HG03280 (cell line): ENCODE results near the gene TMEM119.
"Not testable (repeated sequence)": the region's sequence is repeated elsewhere in the genome, so short reads cannot be mapped to it uniquely, and the experiment has no call there.

Experiments
- ATAC-seq: cut with Tn5 transposase; IDR thresholded peaks from one replicate; pipeline ENCODE4 v1.9.1; 2021; ENCODE audit warnings: mild to moderate bottlenecking, moderate library complexity; ENCODE audit not compliant: unreplicated experiment

TMEM119 gene

DNA sequence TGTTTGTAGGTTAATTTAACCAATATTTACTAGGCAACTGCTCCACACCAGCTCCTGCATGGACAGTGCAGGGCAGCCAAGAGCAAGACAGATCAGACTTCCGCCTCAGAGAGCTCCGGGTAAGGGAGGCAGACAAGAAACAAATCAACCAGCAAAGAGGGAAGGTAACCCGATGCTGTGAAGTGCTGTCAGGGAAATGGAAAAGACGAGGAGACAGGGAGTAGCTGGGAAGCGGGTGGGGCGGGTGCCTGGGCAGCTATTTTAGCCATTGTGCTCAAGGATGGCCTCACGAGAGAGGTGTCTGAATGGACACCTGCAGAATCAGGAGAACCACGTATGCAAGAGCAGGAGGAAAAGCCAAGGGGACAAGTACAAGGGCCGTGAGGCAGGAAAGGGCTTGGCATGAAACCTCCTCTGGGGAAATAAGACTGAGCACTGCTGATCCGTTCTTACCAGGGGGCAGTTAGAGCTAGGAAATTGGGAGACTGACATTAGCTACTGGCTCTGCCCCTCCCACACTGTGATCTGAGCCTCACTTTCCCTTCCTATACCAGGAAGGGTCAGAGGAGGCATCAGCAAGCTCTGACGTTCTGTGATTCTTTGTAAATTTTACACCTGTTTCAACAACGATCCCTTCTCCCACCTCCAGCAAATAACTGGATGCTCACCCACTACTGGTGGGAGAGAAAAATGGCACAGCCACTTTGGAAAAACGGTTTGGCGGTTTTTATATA, 6.5 kb upstream of the TMEM119 start:
- no peak for ATAC-seq

DNA sequence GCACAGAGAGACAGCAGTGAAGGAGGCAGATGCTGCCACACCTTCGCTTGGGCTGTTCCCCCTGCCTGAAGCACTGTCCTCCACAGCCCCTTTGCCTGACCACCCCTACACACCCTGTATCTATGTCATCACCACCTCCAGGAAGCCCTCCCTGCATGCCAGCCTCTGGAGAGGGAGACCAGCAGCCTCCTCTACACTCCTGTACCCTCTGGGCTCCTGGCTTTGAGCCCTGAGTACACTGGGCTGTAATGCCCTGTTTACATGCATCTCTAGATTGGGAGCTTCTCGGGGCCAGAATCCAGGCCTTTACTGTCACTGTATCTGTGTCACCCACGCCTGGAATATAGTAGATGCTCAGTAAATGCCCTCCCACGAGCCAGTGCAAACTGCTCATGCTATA, 5.9 kb upstream of the TMEM119 start:
- ATAC-seq: no peak

DNA sequence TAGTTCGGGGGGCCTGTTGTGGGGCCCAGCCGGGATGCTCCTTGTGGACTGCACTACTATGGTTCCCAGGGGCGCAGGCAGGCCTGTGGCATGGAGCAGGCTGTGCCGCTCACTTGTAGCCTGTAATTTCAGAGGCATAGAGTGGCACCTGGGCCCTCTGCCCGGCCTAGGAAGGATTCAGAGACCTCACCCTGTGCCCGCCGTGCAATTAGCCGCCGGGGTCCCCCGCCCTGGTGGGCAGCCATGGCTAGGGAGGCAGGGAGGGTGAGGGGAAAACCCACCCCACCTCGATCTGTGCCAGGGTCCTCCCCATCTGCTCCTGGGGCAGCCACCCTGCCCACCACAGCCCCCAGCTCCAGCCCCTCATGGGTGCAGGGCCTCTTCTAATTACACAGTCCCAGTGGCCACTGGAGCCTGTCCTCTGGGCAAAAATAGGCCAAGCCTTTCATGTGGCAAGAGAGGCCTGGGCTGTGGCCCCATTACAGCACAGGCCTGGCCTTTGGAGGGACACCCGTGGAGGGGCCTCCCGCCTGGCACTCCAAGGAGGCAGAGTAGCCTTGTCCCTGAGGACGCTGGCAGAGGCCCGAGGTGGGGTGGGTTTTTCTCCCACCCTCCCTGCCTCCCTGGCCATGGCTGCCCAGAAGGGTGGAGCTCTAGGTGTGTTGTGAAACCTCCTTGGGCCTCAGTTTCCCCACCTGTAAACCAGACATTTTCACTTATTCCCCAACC, 5.3 kb upstream of the TMEM119 start:
- ATAC-seq: no peak

DNA sequence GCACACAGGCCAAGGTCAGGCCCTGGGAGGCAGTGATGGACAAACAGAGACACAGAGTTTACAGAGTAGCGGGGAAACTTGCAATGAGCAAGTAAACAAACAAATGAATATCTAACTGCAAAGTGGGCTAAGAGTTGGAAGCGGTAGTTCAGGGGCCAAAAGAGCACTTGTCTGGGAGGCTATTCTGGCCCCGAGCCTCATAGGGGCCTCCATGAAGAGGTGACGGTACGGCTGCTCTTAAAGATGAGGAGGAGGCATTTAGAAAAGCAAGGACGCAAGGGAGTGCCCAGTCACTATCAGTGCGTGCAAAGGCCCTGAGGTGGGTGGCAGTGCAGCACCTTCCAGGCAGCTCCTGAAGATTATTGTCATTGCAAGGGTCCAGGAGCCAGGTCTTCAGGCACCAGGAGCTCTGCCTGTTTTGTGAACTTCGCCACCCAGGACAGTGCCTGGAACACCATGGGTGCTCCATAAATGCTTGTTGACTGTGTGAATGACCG, 4.4 kb upstream of the TMEM119 start:
- no peak for ATAC-seq

DNA sequence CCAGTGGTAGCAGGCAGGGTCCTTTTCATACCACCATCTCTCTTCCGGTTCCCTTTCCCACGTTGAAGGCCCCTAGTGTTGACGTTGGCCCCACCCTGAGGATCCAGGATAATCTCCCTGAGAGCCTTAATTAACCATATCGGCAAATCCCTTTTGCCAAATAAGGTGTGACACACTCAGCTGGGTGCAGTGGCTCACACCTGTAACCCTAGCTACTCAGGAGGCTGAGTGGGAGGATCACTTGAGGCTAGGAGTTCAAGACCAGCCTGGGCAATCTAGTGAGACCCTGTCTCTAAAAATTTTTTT, 2.8 kb upstream of the TMEM119 start:
- ATAC-seq: no peak

DNA sequence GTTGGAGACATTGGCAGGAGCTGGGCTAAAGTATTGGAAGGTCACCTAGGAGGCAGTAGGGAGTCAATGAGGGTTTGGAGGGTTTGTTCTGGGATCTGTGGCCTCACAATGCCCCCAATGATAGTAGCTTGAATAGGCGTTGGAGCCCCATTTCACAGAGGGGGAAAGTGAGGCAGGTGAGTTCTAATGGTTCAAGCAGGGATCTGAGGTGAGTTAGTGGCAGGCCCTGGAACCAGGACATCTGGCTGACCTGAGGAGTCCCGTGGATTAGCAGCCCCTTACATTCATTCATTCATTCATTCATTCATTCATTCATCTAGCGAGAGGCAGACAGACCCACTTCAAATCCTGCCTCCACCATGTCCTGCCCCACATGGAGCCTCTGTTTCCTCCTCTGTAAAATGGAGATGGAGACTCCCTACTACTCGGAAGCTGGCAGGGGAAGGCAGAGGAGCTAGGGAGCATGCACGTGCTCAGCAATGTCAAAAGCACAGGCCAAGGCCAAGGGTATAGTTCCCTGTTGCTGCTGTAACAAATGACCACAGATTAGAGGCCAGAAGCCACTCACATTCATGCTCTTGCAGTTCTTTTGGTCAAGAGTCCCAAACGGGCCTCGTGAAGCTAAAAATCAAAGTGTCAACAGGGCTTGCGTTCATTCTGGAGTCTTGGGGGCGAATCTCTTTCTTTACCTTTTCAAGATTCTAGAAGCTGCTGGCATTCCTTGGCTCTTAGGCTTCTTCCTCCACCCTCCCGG, 2.2 kb upstream of the TMEM119 start:
- ATAC-seq: no peak

DNA sequence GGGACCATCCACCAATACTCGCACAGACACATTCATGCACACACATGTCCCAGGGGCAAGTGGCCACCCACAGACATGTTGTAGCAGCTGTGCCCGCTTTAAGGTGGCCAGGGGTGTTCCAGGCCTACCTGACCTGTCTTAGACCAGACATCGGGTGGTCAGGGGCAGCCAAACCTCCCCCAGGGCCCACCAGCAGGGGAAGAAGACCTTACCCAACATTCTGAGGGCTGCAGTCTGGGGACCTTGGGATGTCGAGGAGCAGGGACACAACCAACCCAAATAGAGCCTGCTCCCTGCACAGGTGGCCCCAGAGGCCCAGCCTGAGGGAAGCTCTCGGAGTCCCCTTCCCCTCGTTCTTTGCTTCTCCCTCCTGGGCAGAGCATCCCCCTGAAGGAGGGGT, 1.7 kb upstream of the TMEM119 start:
- ATAC-seq: no peak

DNA sequence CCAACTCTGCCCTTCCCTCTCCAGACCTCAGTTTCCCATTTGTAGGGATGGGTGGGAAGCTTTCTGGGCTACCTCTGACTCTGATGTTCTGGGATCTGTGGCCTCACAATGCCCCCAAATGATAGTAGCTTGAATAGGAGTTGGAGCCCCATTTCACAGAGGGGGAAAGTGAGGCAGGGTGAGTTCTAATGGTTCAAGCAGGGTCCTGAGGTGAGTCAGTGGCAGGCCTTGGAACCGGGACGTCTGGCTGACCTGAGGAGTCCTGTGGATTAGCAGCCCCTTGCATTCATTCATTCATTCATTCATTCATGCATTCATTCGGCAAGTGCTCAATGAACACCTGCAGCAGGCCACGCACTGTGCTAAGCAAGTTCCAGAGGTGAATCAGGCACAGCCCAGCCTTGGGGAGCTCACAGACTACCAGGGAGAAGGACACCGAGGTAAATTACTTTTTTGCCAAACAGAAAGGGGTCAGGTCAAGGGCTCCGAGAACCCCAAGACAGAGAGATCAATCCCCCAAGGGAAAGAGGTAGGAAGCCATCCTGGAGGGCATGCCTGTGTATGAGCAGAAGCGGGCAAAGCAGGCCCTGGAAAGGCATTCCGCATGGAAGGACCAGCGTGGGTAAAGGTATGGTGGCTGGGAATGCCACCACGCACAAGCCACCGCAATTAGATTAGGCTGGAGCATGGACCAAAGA, 818 bp upstream of the TMEM119 start:
- no peak for ATAC-seq

DNA sequence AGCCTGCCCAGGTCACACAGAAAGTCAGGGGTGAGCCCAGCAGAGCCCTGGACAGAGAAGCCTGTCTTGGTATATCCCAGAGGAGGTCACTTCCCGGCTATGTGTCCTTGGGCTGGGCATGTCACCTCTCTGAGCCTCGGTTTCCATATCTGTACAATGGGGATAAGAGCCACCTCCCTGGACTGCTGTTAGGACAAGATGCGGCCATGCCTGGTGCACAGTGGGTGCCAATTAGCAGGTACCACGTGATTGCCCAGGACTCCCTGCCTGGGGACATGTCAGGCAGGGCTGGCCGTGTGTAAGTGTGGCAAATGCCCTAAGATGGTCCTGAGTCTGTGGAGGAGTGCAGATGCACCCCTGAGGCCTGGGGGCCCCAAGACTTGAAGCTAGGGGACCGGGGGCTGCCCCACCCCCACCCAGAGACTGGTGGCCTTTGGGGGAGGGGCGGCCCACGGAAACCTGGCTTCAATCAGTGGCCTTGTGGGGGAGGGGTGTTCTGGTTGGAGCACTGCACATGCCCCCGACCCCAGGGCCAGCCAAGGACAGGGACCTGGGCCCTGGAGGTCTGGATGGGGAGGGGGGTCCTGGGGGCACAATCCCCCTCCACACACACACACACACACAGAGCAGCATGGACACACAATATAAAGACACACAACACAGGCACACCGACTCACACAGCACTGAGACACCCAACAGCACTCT, 878 bp downstream of the TMEM119 start:
- ATAC-seq: no peak

DNA sequence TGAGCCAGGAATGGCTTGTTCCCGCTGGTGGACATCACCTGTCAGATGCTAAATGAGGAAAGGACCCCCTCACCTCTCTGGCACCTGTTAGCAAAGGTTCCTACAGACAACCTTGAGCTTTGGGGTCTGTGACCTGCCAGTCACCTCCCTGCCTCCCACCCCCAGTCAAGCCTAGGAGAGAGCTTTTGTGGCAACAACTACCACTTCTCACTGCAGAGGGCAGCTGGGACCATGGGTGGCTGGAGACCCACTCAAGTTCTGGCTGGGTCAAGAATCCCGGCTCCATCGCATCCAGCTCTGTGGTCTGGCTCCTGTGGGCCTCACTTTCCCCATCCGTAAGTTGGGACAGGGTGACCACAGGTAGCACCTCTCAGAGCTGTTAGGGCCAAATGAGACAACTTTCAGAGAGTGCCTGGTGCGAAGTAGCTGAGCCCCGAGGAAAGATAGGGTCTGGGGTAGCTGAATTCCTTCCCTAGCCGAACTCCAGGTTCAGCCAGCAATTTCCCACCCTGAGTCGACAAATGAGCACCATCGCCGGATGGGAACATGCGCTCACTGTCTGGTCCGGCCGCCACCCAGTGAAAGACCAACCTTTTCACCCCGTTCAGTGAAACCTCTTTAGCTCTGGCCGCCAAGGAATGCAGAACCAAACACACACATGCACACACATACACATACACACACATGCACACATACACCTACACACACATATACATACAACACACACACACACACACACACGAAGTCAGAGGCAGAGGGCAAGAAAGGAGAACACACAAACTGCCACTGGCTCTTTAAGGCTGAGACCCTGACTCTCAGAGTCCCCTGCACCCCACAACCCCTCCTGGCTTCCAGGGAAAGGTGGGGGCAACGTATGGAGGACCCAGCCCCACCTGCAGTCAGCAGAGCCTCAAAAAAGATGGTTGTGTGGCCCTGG, 1.9 kb downstream of the TMEM119 start:
- ATAC-seq: no peak

DNA sequence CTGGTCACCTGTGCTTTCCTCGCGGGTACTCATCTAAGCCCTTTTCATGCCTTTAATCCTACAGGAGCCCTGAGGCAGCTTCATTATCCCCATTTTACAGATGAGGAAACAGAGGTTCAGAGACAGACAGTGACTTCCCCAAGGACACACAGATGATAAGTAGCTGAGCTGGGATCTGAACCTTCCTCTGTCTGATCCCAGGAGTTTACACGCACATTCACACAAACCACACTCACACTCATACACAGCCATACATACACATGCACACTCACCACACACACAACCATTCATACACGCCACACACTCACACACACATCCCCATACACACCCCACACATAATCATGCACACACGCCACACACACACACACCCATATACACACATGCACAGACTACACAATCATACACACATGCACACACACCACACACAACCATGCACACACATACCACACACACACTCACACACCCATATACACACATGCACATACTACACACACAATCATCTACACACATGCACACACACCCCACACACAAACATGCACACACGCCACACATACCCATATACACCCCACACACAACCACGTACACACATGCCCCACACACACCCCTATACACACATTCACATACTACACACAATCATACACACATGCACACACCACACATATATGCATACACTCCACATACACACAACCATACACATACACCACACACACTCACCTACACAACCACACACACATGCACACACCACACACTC, 2.7 kb downstream of the TMEM119 start:
- ATAC-seq: no peak

DNA sequence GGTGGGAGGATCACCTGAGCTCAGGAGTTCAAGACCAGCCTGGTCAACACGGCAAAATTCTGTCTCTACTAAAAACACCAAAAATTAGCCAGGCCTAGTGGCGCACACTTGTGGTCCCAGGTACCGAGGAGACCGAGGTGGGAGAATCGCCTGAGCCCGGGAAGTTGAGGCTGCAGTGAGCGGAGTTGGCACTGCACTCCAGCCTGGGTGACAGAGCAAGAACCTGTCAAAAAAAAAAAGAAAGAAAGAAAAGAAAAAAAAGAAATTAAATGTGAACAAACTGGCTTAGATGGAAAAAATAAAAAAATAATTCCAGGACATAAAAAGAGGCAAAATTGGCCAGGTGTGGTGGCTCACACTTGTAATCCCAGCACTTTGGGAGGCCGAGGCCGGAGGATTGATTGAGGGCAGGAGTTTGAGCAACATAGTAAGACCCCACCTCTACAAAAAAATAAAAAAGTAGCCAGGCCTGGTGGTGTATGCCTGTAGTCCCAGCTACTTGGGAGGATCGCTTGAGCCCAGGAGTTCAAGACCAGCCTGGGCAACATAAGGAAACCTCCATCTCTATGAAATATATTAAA, 3.5 kb downstream of the TMEM119 start:
- no peak for ATAC-seq

DNA sequence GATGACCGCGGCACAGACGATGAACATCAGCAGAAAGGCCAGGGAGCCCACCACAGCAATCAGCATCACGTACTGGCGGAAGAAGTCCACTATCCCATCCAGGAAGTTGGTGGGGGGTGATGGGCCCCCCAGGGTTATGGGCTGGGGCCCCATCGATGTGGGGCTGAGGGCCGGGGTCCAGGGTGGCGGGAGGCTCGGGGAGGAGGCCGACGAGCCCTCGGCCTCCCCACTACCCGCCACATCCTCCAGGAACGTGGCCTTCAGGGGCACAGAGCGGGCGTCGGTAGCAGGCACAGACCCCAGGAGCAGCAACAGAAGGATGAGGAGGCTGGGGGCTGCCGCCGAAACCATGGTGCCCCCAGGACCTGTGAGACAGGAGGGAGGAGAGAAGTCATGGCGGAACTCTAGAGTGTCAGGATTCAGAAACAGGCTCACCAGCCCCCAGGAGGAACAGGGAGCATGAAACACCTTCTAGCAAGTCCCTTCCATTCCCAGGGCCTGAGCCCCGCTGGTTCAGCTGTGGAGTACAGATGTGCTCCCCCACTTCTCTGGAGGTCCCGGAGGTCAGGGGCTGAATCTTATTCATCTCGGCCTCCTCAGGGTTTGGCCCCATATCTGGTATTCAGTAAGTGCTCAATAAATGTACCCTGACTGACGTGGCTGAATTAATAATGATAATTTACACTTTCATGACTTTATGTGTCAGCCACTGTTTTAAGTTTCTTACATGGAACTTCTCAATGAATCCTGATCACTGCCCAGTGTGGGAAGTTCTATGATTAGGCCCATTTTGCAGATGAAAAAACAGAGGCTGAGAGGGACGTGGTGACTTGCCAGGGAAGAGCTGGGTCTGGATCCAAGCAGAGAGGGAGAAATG, 5.6 kb downstream of the TMEM119 start:
- no peak for ATAC-seq

DNA sequence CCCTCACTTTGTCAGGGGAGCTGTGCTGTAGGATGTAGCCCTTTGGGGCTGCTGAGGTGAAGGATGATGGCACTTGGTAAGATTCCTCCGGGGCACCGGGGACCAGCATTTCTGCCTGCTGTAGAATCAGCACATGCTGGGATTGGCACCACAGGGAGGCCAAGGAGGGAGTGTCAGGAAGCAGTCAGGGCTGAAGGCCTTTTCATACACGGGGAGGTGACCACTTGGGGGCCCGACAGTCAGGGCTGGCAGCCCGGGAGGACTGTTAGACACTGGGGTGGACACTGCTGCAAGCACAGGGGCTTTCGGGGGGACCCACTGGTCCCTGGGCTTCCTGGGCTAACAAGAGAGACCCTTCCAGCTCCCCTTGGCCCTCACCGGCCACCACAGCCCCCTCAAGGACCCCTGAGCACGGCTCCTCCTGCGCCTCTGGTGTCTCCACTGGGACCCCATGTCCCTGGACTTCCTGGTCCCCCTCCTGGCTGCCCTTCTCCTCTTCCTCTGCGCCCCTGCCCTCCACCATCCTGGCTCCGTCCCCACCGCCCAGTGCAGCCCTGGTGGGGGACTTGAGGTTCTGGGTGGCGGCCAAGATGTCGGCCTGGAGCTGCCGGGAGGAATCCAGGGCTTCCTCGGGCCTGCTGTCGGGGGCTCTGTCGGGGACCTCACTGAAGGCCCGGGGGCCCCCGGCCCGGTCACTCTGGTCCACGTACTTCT, 6.5 kb downstream of the TMEM119 start:
- ATAC-seq: no peak

DNA sequence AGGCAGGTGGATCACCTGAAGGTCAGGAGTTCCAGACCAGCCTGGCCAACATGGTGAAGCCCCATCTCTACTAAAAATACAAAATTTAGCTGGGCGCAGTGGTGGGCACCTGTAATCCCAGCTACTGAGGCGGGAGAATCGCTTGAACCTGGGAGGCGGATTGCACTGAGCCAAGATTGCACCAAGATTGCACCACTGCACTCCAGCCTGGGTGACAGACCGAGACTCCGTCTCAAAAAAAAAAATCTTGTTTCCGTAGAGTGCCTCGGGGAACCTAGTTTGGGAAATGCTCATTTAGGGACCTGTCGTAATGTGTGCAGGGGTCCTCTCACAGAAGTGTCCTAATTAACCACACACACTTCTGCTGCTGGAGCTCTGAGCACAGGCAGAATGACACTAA, 7.4 kb downstream of the TMEM119 start:
- ATAC-seq: not testable (repeated sequence)

DNA sequence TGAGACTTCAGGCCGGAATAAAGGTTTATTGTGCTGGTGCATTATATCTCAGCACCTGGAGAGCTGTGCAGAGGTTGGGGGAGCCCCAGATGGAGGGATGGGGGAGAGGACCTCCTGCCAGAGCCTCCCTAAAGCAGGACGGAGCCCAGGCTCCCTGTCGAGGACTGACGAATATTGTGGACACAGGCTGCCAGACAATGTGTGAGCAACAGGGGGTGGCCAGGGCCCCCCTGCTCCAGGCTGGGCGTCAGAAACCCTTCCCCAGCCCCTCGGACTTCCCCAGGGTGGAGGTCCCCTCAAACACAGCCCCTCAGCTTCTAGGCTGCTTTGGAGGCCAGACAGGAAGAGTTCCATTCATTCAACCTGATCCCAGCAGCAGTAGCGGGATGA, 8.0 kb downstream of the TMEM119 start:
- ATAC-seq: no peak
